Lower leg skin (tissue), 4 donors: ENCODE results near the gene KRT6A. TPM values are rescaled to one million over a fixed set of nuclear protein-coding genes. Genes with fewer than 3 reads are reported as not detected.

Experiments used
- DNase-seq, 2 donors: peaks; one replicate each; pipeline ENCODE4 v3.0.0-alpha.2; 2019; ENCODE audit warnings: low spot score in 2 of 2
- H3K4me3 ChIP-seq: fragments of 200-600 bp; sonication (generic); 2 replicates; pipeline ENCODE4 v1.5.1; 2017; ENCODE audit warnings: mild to moderate bottlenecking, low read depth; ENCODE audit not compliant: poor library complexity, severe bottlenecking
- POLR2A ChIP-seq, 2 donors: fragments of 450-650 bp; IDR thresholded peaks; one replicate each; pipeline ENCODE4 v1.6.1; 2016 to 2017; ENCODE audit warnings: antibody characterized with exemption in 2 of 2, mild to moderate bottlenecking in 1 of 2, moderate library complexity in 1 of 2
- WGBS, 2 donors: methylation state at CpG; one replicate each; pipeline ENCODE4 v1.1.5; 2018; 5-methylcytosine and 5-hydroxymethylcytosine counted together
- intact Hi-C: fragments of 100-400 bp; cut with DNase I; formaldehyde crosslinking; loops from one replicate; pipeline ENCODE4 v1.15.0; 2023; ENCODE audit warnings: low total_unique reads
- total RNA-seq, 4 donors: library from RNA; depleted of rRNA; stranded (reverse); fragments of >200 nt; gene quantifications; one replicate each; pipeline ENCODE4 v1.1.0, GENCODE V29; 2016
- TF ChIP-seq, protein P1 (sequence below), 3 donors: fragments of 450-650 bp; IDR thresholded peaks; one replicate each; pipeline ENCODE4 v1.5.1; 2016; ENCODE audit warnings: antibody characterized with exemption in 3 of 3, mild to moderate bottlenecking in 3 of 3, moderate library complexity in 2 of 3

KRT6A gene
- total RNA-seq, 4 donors from 2014 or later: 75.3 to 617 (median 182) TPM

- TF ChIP-seq, protein P1, sequence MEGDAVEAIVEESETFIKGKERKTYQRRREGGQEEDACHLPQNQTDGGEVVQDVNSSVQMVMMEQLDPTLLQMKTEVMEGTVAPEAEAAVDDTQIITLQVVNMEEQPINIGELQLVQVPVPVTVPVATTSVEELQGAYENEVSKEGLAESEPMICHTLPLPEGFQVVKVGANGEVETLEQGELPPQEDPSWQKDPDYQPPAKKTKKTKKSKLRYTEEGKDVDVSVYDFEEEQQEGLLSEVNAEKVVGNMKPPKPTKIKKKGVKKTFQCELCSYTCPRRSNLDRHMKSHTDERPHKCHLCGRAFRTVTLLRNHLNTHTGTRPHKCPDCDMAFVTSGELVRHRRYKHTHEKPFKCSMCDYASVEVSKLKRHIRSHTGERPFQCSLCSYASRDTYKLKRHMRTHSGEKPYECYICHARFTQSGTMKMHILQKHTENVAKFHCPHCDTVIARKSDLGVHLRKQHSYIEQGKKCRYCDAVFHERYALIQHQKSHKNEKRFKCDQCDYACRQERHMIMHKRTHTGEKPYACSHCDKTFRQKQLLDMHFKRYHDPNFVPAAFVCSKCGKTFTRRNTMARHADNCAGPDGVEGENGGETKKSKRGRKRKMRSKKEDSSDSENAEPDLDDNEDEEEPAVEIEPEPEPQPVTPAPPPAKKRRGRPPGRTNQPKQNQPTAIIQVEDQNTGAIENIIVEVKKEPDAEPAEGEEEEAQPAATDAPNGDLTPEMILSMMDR (IDR thresholded peaks at IDR 0.05): no peak
- TF ChIP-seq POLR2A (IDR thresholded peaks at IDR 0.05): no peak
- 81 to 82% methylated on average over 8 of the region's 8 CpGs for WGBS, 2 donors
These were observed 54.5 kb downstream of the KRT6A start for GRCh38 chr12:52438305-52439301.

GRCh38 chr12:52437508-52437907 lies 55.5 kb downstream of the KRT6A start:
- 72 to 83% methylated on average over 9 of the region's 9 CpGs for WGBS, 2 donors
- intact Hi-C loops: no loop called here
- no peak overlapping the region for H3K4me3 ChIP-seq

More at GRCh38 chr12:52438305-52439301, 54.5 kb downstream of the KRT6A start:
- H3K4me3 ChIP-seq: no peak overlapping the region
- peak in 1 of 2 donors; percentile 70 for DNase-seq
- intact Hi-C loops: no loop called here

More at GRCh38 chr12:52437508-52437907, 55.5 kb downstream of the KRT6A start:
- TF ChIP-seq POLR2A (IDR thresholded peaks at IDR 0.05): no peak
- TF ChIP-seq, protein P1 (IDR thresholded peaks at IDR 0.05): no peak
- peak in 1 of 2 donors; percentile 69 for DNase-seq

Other genes starting within 250 kb of the KRT6A start
- 100 to 1,000 TPM in 1 of 4 donors, 1 to 10 TPM in 1, under 1 TPM in 1, not detected in 1; 0.86 to 298 (median 10.0) TPM for gene KRT86, start 218.6 kb downstream of the KRT6A start, total RNA-seq
- gene KRT81, start 201.7 kb downstream of the KRT6A start, total RNA-seq: 100 to 1,000 TPM in 1 of 4 donors, 10 to 100 TPM in 1, under 1 TPM in 1, not detected in 1; 0.37 to 204 (median 10.6) TPM
- gene KRT83, start 171.9 kb downstream of the KRT6A start, total RNA-seq: 10 to 100 TPM in 1 of 4 donors, 1 to 10 TPM in 1, not detected in 2; 2.1 to 34.7 TPM
- 100 to 1,000 TPM in 1 of 4 donors, 1 to 10 TPM in 1, under 1 TPM in 1, not detected in 1; 0.15 to 101 (median 8.3) TPM for gene KRT85, start 125.8 kb downstream of the KRT6A start, total RNA-seq
- gene KRT84, start 107.6 kb downstream of the KRT6A start, total RNA-seq: under 1 TPM in 2 of 4 donors, not detected in 2; 0.46 to 0.75 TPM
- gene KRT82, start 86.9 kb downstream of the KRT6A start, total RNA-seq: 10 to 100 TPM in 1 of 4 donors, under 1 TPM in 1, not detected in 2; 0.46 to 10.3 TPM
- gene KRT75, start 58.9 kb downstream of the KRT6A start, total RNA-seq: 10 to 100 TPM in 1 of 4 donors, 1 to 10 TPM in 3; 1.6 to 31.9 (median 4.9) TPM
- gene KRT6B, start 41.1 kb downstream of the KRT6A start, total RNA-seq: 100 to 1,000 TPM in 2 of 4 donors, 10 to 100 TPM in 2; 49.8 to 441 (median 157) TPM
- gene KRT6C, start 19.5 kb downstream of the KRT6A start, total RNA-seq: 10 to 100 TPM in 1 of 4 donors, 1 to 10 TPM in 1, under 1 TPM in 1, not detected in 1; 0.13 to 11.0 (median 1.0) TPM
- 1,000 to 10,000 TPM; 2,541 to 6,567 (median 4,278) TPM for gene KRT5, start 27.1 kb upstream of the KRT6A start, total RNA-seq
- gene KRT71, start 59.9 kb upstream of the KRT6A start, total RNA-seq: 10 to 100 TPM in 1 of 4 donors, 1 to 10 TPM in 1, under 1 TPM in 1, not detected in 1; 0.32 to 61.7 (median 1.6) TPM
- 10 to 100 TPM in 1 of 4 donors, 1 to 10 TPM in 1, under 1 TPM in 2; 0.30 to 14.6 (median 0.82) TPM for gene KRT74, start 80.6 kb upstream of the KRT6A start, total RNA-seq
- gene KRT72, start 108.2 kb upstream of the KRT6A start, total RNA-seq: 10 to 100 TPM in 2 of 4 donors, 1 to 10 TPM in 1, under 1 TPM in 1; 0.42 to 14.0 (median 7.1) TPM
- gene KRT73, start 125.3 kb upstream of the KRT6A start, total RNA-seq: 10 to 100 TPM in 1 of 4 donors, 1 to 10 TPM in 3; 3.0 to 15.3 (median 6.0) TPM
- gene KRT2, start 159.0 kb upstream of the KRT6A start, total RNA-seq: 1,000 to 10,000 TPM; 1,166 to 2,212 (median 1,643) TPM
- 1,000 to 10,000 TPM; 5,671 to 8,911 (median 6,268) TPM for gene KRT1, start 187.2 kb upstream of the KRT6A start, total RNA-seq
- 100 to 1,000 TPM; 122 to 659 (median 243) TPM for gene KRT77, start 210.3 kb upstream of the KRT6A start, total RNA-seq